Liver (tissue), 9 donors: ENCODE data around the gene RPA3. TPM values are rescaled to one million over a fixed set of nuclear protein-coding genes. Genes with fewer than 3 reads are reported as not detected.

Experiments
- DNase-seq: peaks from one replicate; pipeline ENCODE4 v3.0.0-alpha.2; 2017; ENCODE audit warnings: low spot score
- H3K27ac ChIP-seq, 2 donors: one replicate each; pipeline ENCODE4 v1.7.0; 2013; ENCODE audit warnings: inconsistent platforms in 2 of 2, low read length in 2 of 2, control low read depth in 1 of 2, low read depth in 1 of 2, mild to moderate bottlenecking in 1 of 2
- H3K27me3 ChIP-seq, 4 donors: one replicate each; pipeline versions ENCODE4 v1.6.1 to v1.7.0; 2013; ENCODE audit warnings: low read length in 3 of 4, inconsistent platforms in 1 of 4, mild to moderate bottlenecking in 1 of 4, moderate library complexity in 1 of 4; ENCODE audit not compliant: control insufficient read depth in 4 of 4, insufficient read depth in 4 of 4
- H3K36me3 ChIP-seq, 4 donors: one replicate each; pipeline versions ENCODE4 v1.6.1 to v1.7.0; 2013; ENCODE audit warnings: low read length in 3 of 4, mild to moderate bottlenecking in 3 of 4, low read depth in 1 of 4, moderate library complexity in 1 of 4; ENCODE audit not compliant: control insufficient read depth in 4 of 4, insufficient read depth in 3 of 4
- H3K4me1 ChIP-seq, 4 donors: one replicate each; pipeline versions ENCODE4 v1.6.1 to v1.7.0; 2013; ENCODE audit warnings: low read length in 3 of 4, mild to moderate bottlenecking in 3 of 4, moderate library complexity in 1 of 4; ENCODE audit not compliant: control insufficient read depth in 4 of 4, insufficient read depth in 4 of 4
- H3K4me3 ChIP-seq, 3 donors: one replicate each; pipeline versions ENCODE4 v1.6.1 to v1.7.0; 2013; ENCODE audit warnings: low read length in 3 of 3, control low read depth in 1 of 3, low read depth in 1 of 3, mild to moderate bottlenecking in 1 of 3
- H3K9ac ChIP-seq, 2 donors: one replicate each; pipeline ENCODE4 v1.7.0; 2013; ENCODE audit warnings: low read length in 2 of 2, mild to moderate bottlenecking in 2 of 2, moderate library complexity in 2 of 2, control low read depth in 1 of 2, low read depth in 1 of 2
- H3K9me3 ChIP-seq, 4 donors: one replicate each; pipeline versions ENCODE4 v1.6.1 to v1.7.0; 2013; ENCODE audit warnings: low read length in 3 of 4; ENCODE audit not compliant: control insufficient read depth in 4 of 4
- ATF3 ChIP-seq: IDR thresholded peaks from 2 replicates; pipeline ENCODE4 v1.6.1; 2016; ENCODE audit warnings: antibody characterized with exemption
- CTCF ChIP-seq: fragments of 150-350 bp; IDR thresholded peaks from 2 replicates; pipeline ENCODE4 v1.5.1; 2017; ENCODE audit warnings: improper control_type of control experiment, low read depth, low read length; ENCODE audit not compliant: missing input control
- EGR1 ChIP-seq, 2 donors: IDR thresholded peaks; 2 replicates each; pipeline ENCODE4 v1.6.1; 2016 to 2018; ENCODE audit warnings: antibody characterized with exemption in 2 of 2, low read depth in 2 of 2
- FOXA1 ChIP-seq: IDR thresholded peaks from 2 replicates; pipeline ENCODE4 v1.6.1; 2016; ENCODE audit warnings: antibody characterized with exemption
- FOXA2 ChIP-seq: IDR thresholded peaks from 2 replicates; pipeline ENCODE4 v1.6.1; 2016; ENCODE audit warnings: antibody characterized with exemption
- GABPA ChIP-seq, 2 donors: IDR thresholded peaks in 1 of 2; conservative IDR thresholded peaks in 1 of 2; 2 replicates each; pipeline ENCODE4 v1.6.1; 2016; ENCODE audit warnings: antibody characterized with exemption in 2 of 2, mild to moderate bottlenecking in 1 of 2, moderate library complexity in 1 of 2
- HNF4A ChIP-seq, 2 donors: conservative IDR thresholded peaks; 2 replicates each; pipeline ENCODE4 v1.6.1; 2016; ENCODE audit warnings: antibody characterized with exemption in 2 of 2, mild to moderate bottlenecking in 2 of 2
- HNF4G ChIP-seq: IDR thresholded peaks from 2 replicates; pipeline ENCODE4 v1.6.1; 2016; ENCODE audit warnings: antibody characterized with exemption
- JUND ChIP-seq, 2 donors: IDR thresholded peaks; 2 replicates each; pipeline ENCODE4 v1.6.1; 2016; ENCODE audit warnings: antibody characterized with exemption in 2 of 2
- MAX ChIP-seq: IDR thresholded peaks from 2 replicates; pipeline ENCODE4 v1.6.1; 2016; ENCODE audit warnings: antibody characterized with exemption
- NR2F2 ChIP-seq: IDR thresholded peaks from 2 replicates; pipeline ENCODE4 v1.6.1; 2016; ENCODE audit warnings: antibody characterized with exemption
- RAD21 ChIP-seq, 2 donors: IDR thresholded peaks; 2 replicates each; pipeline ENCODE4 v1.6.1; 2016; ENCODE audit warnings: antibody characterized with exemption in 2 of 2, mild to moderate bottlenecking in 2 of 2
- RXRA ChIP-seq, 2 donors: IDR thresholded peaks; 2 replicates each; pipeline ENCODE4 v1.6.1; 2017 to 2018; ENCODE audit warnings: antibody characterized with exemption in 2 of 2, mild to moderate bottlenecking in 1 of 2
- TAF1 ChIP-seq: conservative IDR thresholded peaks from 2 replicates; pipeline ENCODE4 v1.6.1; 2016; ENCODE audit warnings: antibody characterized with exemption, mild to moderate bottlenecking
- YY1 ChIP-seq: IDR thresholded peaks from 2 replicates; pipeline ENCODE4 v1.6.1; 2016; ENCODE audit warnings: antibody characterized with exemption, mild to moderate bottlenecking
- WGBS: extraction: QIAGEN DNeasy Blood & Tissue Kit; methylation state at CpG from one replicate; pipeline ENCODE4 v1.1.7; 2013; 5-methylcytosine and 5-hydroxymethylcytosine counted together
- polyA plus RNA-seq, 2 donors: library from polyadenylated mRNA; stranded (reverse) in 1 of 2; unstranded in 1 of 2; fragments of 200-250 nt in 1 of 2; fragments of >200 nt in 1 of 2; fragmentation: Nextera tagmentation in 1 of 2; extraction: Ambion mirVana in 1 of 2; gene quantifications; one replicate each; pipeline versions ENCODE4 v1.2.1 to v1.2.3, GENCODE V29; 2013 to 2015
- total RNA-seq, 2 donors: library from RNA; depleted of rRNA; stranded (reverse); fragments of >200 nt; gene quantifications; one replicate each; pipeline ENCODE4 v1.2.3, GENCODE V29; 2014
- TF ChIP-seq, protein P1 (sequence below): IDR thresholded peaks from 2 replicates; pipeline ENCODE4 v1.6.1; 2016; ENCODE audit warnings: antibody characterized with exemption, mild to moderate bottlenecking
- TF ChIP-seq, protein P2 (sequence below): IDR thresholded peaks from 2 replicates; pipeline ENCODE4 v1.6.1; 2016; ENCODE audit warnings: antibody characterized with exemption
- donor health status: healthy.
- donor health status: healthy.
- donor health status: healthy.
- donor health status: healthy.
- donor health status: healthy.

Gene RPA3
- total and polyA plus RNA-seq, 4 donors, result 13.0 to 53.1 (median 18.6) TPM

- no peak for DNase-seq
- TF ChIP-seq RXRA (IDR thresholded peaks at IDR 0.05) (no peak), EGR1 (IDR thresholded peaks at IDR 0.05; ENCODE audit: low read depth in 2 of 2) (no peak), FOXA2 (no peak), MAX (no peak), JUND (IDR thresholded peaks at IDR 0.05) (no peak), FOXA1 (no peak), HNF4A (conservative IDR thresholded peaks at IDR 0.05) (no peak), NR2F2 (no peak), TAF1 (no peak), CTCF (no peak), YY1 (no peak), ATF3 (no peak), RAD21 (IDR thresholded peaks at IDR 0.05) (no peak), GABPA (IDR thresholded peaks at IDR 0.05 in 1 of 2, conservative IDR thresholded peaks at IDR 0.05 in 1 of 2) (no peak)
- TF ChIP-seq, protein P1, sequence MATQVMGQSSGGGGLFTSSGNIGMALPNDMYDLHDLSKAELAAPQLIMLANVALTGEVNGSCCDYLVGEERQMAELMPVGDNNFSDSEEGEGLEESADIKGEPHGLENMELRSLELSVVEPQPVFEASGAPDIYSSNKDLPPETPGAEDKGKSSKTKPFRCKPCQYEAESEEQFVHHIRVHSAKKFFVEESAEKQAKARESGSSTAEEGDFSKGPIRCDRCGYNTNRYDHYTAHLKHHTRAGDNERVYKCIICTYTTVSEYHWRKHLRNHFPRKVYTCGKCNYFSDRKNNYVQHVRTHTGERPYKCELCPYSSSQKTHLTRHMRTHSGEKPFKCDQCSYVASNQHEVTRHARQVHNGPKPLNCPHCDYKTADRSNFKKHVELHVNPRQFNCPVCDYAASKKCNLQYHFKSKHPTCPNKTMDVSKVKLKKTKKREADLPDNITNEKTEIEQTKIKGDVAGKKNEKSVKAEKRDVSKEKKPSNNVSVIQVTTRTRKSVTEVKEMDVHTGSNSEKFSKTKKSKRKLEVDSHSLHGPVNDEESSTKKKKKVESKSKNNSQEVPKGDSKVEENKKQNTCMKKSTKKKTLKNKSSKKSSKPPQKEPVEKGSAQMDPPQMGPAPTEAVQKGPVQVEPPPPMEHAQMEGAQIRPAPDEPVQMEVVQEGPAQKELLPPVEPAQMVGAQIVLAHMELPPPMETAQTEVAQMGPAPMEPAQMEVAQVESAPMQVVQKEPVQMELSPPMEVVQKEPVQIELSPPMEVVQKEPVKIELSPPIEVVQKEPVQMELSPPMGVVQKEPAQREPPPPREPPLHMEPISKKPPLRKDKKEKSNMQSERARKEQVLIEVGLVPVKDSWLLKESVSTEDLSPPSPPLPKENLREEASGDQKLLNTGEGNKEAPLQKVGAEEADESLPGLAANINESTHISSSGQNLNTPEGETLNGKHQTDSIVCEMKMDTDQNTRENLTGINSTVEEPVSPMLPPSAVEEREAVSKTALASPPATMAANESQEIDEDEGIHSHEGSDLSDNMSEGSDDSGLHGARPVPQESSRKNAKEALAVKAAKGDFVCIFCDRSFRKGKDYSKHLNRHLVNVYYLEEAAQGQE, result no peak
- Histone ChIP-seq H3K36me3 (no peaks in the 10 kb centered on the region), H3K4me3 (no peak overlapping the region), H3K4me1 (peaks cover 0 to 9% (median 8%) of the 10 kb centered on the region in 4 donors), H3K9me3 (no peaks in the 10 kb centered on the region), H3K9ac (no peak overlapping the region), H3K27me3 (no peaks in the 10 kb centered on the region), H3K27ac (no peak overlapping the region)
These were observed 47.0 kb upstream of the RPA3 start for GRCh38 chr7:7765422-7765821.

GRCh38 chr7:7764520-7765396, 46.4 kb upstream of the RPA3 start:
- Histone ChIP-seq H3K9ac (no peak overlapping the region), H3K4me3 (no peak overlapping the region), H3K9me3 (no peaks in the 10 kb centered on the region), H3K36me3 (no peaks in the 10 kb centered on the region), H3K27ac (no peak overlapping the region), H3K27me3 (no peaks in the 10 kb centered on the region), H3K4me1 (peaks cover 0 to 9% (median 8%) of the 10 kb centered on the region in 4 donors)
- 86% methylated on average over 3 of the region's 3 CpGs for WGBS
- DNase-seq, result no peak
- TF ChIP-seq EGR1 (IDR thresholded peaks at IDR 0.05; ENCODE audit: low read depth in 2 of 2) (no peak), HNF4A (conservative IDR thresholded peaks at IDR 0.05) (no peak), CTCF (no peak), HNF4G (no peak), MAX (no peak), FOXA2 (no peak), JUND (IDR thresholded peaks at IDR 0.05) (no peak), RAD21 (IDR thresholded peaks at IDR 0.05) (no peak)
- TF ChIP-seq, protein P2, sequence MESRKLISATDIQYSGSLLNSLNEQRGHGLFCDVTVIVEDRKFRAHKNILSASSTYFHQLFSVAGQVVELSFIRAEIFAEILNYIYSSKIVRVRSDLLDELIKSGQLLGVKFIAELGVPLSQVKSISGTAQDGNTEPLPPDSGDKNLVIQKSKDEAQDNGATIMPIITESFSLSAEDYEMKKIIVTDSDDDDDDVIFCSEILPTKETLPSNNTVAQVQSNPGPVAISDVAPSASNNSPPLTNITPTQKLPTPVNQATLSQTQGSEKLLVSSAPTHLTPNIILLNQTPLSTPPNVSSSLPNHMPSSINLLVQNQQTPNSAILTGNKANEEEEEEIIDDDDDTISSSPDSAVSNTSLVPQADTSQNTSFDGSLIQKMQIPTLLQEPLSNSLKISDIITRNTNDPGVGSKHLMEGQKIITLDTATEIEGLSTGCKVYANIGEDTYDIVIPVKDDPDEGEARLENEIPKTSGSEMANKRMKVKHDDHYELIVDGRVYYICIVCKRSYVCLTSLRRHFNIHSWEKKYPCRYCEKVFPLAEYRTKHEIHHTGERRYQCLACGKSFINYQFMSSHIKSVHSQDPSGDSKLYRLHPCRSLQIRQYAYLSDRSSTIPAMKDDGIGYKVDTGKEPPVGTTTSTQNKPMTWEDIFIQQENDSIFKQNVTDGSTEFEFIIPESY, result no peak
